ENCODE data around the gene PRIMA1. TPM values are rescaled to one million over a fixed set of nuclear protein-coding genes. Genes with fewer than 3 reads are reported as not detected.

Gene PRIMA1
- total RNA-seq, 2 donors from 2014 or later: 10.0 to 20.8 TPM

GRCh38 chr14:93751946-93752655, 36.2 kb downstream of the PRIMA1 start:
- no peak for TF ChIP-seq CTCF (conservative IDR thresholded peaks at IDR 0.05)
- H3K9ac ChIP-seq (ENCODE audit: extremely low read depth, low read length, poor library complexity, severe bottlenecking): no peak overlapping the region
- H3K27me3 ChIP-seq (ENCODE audit: control insufficient read depth, insufficient read depth, low read length, poor library complexity, severe bottlenecking): no peaks in the 10 kb centered on the region
- Mint-ChIP-seq H3K4me1 (peaks cover 8% of the 10 kb centered on the region), H3K9me3 (no peaks in the 10 kb centered on the region), H3K27me3 (ENCODE audit: insufficient read depth) (no peaks in the 10 kb centered on the region), H3K27ac (no peak overlapping the region), H3K36me3 (ENCODE audit: low read depth) (peaks cover 54% of the 10 kb centered on the region), H3K4me3 (no peak overlapping the region)
- peaks cover 8% of the 10 kb centered on the region for H3K4me1 ChIP-seq (ENCODE audit: control insufficient read depth, insufficient read depth, low read length)
- H3K27ac ChIP-seq (ENCODE audit: low read depth, low read length): no peak overlapping the region
- DNase-seq: no peak
- peaks cover 29% of the 10 kb centered on the region for H3K36me3 ChIP-seq (ENCODE audit: control insufficient read depth, insufficient read depth, low read length)
- WGBS, 2 experiments (ENCODE audit: insufficient coverage in 1 of 2, insufficient read length in 1 of 2): 85 to 93% methylated on average over 14 to 19 of the region's 19 CpGs
- no peak overlapping the region for H3K4me3 ChIP-seq (ENCODE audit: low read length)
- H3K9me3 ChIP-seq (ENCODE audit: control insufficient read depth, low read length): no peaks in the 10 kb centered on the region

GRCh38 chr14:93749076-93749420, 39.2 kb downstream of the PRIMA1 start:
- DNase-seq: no peak
- Histone ChIP-seq H3K27me3 (ENCODE audit: control insufficient read depth, insufficient read depth, low read length, poor library complexity, severe bottlenecking) (no peaks in the 10 kb centered on the region), H3K4me3 (ENCODE audit: low read length) (no peak overlapping the region), H3K27ac (ENCODE audit: low read depth, low read length) (peak overlapping the region; percentile 75), H3K9me3 (ENCODE audit: control insufficient read depth, low read length) (no peaks in the 10 kb centered on the region), H3K36me3 (ENCODE audit: control insufficient read depth, insufficient read depth, low read length) (peaks cover 20% of the 10 kb centered on the region), H3K4me1 (ENCODE audit: control insufficient read depth, insufficient read depth, low read length) (peaks cover 24% of the 10 kb centered on the region), H3K9ac (ENCODE audit: extremely low read depth, low read length, poor library complexity, severe bottlenecking) (no peak overlapping the region)
- Mint-ChIP-seq H3K27ac (peak overlapping the region; percentile 45), H3K4me1 (peaks cover 25% of the 10 kb centered on the region), H3K4me3 (no peak overlapping the region), H3K9me3 (no peaks in the 10 kb centered on the region), H3K27me3 (ENCODE audit: insufficient read depth) (no peaks in the 10 kb centered on the region), H3K36me3 (ENCODE audit: low read depth) (peaks cover 33% of the 10 kb centered on the region)
- TF ChIP-seq CTCF (conservative IDR thresholded peaks at IDR 0.05): no peak
- 91 to 94% methylated on average over 5 to 8 of the region's 8 CpGs for WGBS, 2 experiments (ENCODE audit: insufficient coverage in 1 of 2, insufficient read length in 1 of 2)

- no peak overlapping the region for H3K4me3 ChIP-seq (ENCODE audit: low read length)
- no peak overlapping the region for H3K4me3 Mint-ChIP-seq
- H3K9me3 ChIP-seq (ENCODE audit: control insufficient read depth, low read length): no peaks in the 10 kb centered on the region
- peaks cover 24% of the 10 kb centered on the region for H3K4me1 ChIP-seq (ENCODE audit: control insufficient read depth, insufficient read depth, low read length)
- H3K4me1 Mint-ChIP-seq: peaks cover 25% of the 10 kb centered on the region
- TF ChIP-seq CTCF (conservative IDR thresholded peaks at IDR 0.05): no peak
- H3K27me3 ChIP-seq (ENCODE audit: control insufficient read depth, insufficient read depth, low read length, poor library complexity, severe bottlenecking): no peaks in the 10 kb centered on the region
- peak overlapping the region; percentile 75 for H3K27ac ChIP-seq (ENCODE audit: low read depth, low read length)
- no peak overlapping the region for H3K9ac ChIP-seq (ENCODE audit: extremely low read depth, low read length, poor library complexity, severe bottlenecking)
- peaks cover 33% of the 10 kb centered on the region for H3K36me3 Mint-ChIP-seq (ENCODE audit: low read depth)
- H3K27me3 Mint-ChIP-seq (ENCODE audit: insufficient read depth): no peaks in the 10 kb centered on the region
- peaks cover 20% of the 10 kb centered on the region for H3K36me3 ChIP-seq (ENCODE audit: control insufficient read depth, insufficient read depth, low read length)
- no peaks in the 10 kb centered on the region for H3K9me3 Mint-ChIP-seq
- H3K27ac Mint-ChIP-seq: peak overlapping the region; percentile 65
- DNase-seq: no peak
- 84 to 90% methylated on average over 19 to 25 of the region's 25 CpGs for WGBS, 2 experiments (ENCODE audit: insufficient coverage in 1 of 2, insufficient read length in 1 of 2)
Observed at GRCh38 chr14:93748208-93749075, 39.8 kb downstream of the PRIMA1 start.

Data from endodermal cell (in vitro differentiated cells).